Endothelial cell of hepatic sinusoid (primary cell): ENCODE results near the gene ISL1.

ENCODE experiments used
- in situ Hi-C: cut with HindIII; loops from 2 replicates; pipeline ENCODE4 v1.10.0; 2017; ENCODE audit warnings: low sequenced_read_pairs

The ISL1 gene

DNA sequence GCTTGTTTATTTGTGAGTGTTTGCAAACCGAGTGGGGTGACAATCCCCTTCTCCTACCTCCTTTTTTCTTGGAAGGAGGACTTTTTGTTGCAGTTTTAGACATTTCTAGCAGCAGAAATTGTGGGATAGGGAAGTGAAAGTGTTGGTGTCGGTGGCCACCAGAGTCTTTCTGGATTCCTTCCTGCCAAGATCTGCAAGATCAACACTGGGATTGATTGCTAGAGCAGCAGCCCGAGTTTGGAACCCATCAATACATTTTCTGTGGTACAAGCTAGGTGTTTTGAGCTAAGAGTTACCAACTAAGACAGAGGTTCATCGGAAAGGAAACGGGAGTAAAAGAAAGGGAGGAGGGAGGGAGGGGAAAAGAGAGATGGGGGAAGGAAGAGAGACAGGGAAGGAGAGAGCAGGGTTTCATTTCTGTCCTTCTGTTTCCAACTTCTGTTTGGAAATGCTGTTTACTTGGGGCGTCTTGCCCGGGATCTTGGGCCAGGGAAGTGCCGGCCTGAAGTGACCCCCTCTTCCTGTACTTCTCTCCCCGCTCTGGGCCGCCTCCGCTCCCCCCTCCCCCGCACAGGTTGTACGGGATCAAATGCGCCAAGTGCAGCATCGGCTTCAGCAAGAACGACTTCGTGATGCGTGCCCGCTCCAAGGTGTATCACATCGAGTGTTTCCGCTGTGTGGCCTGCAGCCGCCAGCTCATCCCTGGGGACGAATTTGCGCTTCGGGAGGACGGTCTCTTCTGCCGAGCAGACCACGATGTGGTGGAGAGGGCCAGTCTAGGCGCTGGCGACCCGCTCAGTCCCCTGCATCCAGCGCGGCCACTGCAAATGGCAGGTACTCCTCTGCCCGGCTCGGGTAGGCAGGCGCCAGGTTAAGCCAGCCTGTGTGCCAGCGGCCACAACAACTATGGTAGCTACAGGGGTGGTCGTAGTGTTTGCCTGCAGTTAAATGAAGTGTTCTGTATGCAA is 4.0 kb downstream of the ISL1 start:
- in situ Hi-C loops: no loop called here

DNA sequence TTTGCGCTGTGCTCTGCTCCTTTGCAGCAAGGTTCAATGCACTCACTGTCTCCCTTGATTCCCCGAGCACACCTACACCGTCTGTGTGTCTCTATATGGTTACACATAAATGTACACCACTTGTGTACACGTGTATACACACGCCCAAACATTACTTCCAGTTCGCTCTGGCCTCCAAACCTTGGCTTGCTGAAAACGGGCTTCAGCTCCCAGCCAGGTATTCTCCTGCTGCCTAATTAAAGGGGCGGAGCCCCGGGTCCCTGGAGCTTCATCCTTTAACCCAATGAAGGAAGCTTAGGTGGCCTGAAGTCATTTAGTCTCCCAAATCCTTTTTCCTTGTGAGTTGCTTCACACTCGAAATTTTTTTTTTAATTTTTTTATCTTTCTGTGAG is 4.6 kb downstream of the ISL1 start:
- in situ Hi-C loops: no loop called here

DNA sequence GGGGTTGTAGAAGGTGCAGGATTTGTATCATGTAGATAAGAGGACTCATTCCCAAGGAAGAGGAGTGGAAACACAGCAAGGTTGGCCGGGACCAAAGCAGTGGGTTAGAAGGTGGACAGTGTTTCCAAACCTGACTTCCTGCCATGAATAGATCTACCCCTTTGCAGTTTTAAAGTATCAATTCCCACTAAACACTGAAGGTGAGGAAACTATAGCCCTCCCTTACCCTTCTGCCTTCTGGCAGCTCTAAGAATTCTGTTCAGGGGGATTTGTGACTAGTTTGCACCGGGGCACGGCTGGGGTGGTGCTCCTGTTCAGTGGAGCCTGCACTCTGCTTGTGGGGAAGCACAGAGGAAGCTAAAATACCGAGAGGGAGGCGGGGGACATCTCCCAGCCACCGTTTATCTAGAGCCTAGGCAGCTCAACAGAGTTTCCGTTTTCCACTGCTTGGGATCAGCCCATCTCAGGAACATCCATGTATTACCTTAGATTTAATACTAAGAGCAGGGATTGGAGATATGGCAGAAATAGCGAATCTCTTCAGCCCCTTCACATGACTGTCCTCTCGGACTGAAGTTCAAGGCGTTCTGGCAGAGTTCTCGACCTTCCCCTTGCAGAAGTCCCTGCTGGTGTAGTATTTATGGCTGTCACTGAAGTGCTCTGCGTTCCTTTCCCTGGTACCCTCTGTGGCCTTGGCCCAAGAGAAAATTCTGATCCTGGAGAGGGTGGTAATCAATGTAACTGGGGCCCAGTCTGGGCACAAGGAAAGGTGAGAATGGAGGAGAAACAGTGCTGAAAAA is 5.4 kb downstream of the ISL1 start:
- in situ Hi-C loops: no loop called here

DNA sequence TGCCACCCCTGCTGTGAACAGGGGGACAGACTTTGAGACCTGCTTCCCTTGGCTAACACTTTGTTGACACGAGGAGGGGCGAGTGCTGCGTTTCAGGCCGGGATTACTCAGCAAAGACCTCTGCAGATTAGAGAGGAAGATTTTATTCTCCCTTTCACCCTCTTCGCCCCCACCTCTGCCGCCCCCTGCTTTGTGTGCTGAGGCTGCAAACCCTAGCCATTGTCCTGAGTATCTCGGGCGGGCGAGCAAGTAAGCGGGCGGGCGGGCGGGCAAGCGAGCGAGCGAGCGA is 6.0 kb downstream of the ISL1 start:
- in situ Hi-C loops: no loop called here

DNA sequence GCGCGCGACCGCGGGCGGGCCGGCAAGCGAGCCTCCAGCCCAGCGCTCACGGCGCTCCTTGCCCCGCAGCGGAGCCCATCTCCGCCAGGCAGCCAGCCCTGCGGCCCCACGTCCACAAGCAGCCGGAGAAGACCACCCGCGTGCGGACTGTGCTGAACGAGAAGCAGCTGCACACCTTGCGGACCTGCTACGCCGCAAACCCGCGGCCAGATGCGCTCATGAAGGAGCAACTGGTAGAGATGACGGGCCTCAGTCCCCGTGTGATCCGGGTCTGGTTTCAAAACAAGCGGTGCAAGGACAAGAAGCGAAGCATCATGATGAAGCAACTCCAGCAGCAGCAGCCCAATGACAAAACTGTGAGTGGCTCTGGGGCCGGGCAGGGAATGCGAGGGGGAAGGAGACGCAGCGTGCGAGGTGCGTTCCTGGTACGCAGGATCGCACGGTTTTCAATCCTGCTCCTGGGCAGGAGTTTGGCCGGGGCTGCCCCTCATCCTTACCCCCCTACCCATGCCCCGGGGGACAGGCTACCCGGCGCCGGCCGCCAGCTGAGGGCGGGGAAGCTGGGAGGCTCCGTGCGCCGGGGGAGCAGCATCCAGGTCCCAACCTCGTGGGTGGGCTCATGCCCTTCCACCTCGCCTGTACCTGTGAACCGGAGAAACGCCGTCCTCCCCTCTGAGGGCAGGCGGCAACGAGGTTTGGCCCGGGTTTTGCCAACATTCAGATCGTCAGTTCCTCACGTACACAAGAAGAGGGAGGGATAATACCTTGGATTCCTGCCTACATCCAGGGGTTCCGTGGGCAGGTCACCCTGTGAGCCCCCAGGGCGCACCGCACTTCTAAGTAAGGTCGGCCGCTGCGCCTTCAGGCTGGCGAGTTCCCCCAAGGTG is 6.6 kb downstream of the ISL1 start:
- in situ Hi-C loops: no loop called here

DNA sequence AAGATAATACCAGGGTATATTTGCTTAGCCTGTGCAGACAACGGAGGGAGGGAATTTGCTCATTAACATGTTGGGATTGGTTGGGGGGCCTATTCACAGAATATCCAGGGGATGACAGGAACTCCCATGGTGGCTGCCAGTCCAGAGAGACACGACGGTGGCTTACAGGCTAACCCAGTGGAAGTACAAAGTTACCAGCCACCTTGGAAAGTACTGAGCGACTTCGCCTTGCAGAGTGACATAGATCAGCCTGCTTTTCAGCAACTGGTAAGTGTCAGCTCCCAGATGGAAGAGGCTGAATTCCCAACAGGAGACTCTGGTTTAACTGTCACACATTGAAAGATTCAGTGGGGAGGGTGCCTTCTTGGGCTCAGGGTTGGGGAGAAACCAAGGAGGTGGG is 7.9 kb downstream of the ISL1 start:
- in situ Hi-C loops: no loop called here

DNA sequence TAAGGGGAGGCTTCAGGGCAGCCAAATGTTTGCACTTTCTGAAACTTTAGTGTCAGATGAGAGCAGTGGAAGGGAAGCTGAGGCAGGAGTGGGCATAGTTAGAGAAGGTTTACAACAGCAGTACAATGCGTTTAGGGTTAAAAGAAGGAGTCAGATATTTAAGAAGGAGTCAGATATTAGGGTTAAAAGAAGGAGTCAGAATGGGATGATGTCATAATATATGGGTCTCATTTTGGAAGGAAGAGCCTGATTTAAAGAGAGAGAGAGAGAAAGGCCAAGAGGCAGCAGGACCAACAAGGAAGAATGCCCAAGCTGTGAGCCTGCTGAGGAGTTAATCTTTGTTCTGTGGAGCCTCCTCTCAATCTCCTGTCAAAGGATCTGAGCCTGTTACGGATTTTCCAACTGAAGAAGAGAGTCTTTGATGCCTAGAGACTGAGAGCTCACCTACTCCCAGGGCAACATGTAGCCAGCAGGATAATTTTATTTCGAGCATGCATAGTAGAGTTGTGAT is 9.5 kb downstream of the ISL1 start:
- in situ Hi-C loops: no loop called here

DNA sequence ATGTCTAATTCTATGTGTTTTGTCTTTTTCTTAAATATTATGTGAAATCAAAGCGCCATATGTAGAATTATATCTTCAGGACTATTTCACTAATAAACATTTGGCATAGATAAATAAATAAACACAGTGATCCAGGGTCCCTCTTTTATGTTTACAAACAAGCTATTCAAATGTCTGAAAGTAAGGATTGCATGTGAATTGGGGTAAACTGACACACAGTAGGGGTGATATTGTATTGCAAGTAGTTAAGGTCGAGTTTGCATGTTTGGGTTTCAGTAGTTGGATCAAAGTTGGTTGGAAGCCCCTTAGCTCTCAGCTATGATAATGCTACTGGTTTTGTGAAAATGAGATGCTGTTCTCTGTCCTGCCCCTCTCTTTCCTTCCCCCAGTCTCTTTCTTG is 11.4 kb downstream of the ISL1 start:
- in situ Hi-C loops: no loop called here

DNA sequence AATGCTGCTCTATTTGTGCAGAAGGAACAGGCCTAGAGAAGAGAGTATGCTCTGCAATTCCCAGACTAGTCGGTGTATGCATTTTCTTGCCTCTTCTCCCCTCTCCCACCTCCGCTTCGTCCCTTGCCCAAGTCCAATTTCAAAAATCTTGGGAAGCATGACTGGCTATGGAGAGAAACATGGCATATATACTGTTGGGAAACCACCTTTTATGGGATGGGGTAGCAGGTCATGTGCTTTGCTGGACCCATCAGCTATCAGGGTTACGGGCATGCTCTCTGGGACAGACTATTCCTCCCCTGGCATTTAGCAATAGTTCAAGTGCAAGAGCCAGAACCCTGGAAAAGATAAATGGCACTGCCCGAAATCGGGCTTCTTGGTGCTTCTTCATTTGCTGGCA is 12.0 kb downstream of the ISL1 start:
- in situ Hi-C loops: no loop called here

DNA sequence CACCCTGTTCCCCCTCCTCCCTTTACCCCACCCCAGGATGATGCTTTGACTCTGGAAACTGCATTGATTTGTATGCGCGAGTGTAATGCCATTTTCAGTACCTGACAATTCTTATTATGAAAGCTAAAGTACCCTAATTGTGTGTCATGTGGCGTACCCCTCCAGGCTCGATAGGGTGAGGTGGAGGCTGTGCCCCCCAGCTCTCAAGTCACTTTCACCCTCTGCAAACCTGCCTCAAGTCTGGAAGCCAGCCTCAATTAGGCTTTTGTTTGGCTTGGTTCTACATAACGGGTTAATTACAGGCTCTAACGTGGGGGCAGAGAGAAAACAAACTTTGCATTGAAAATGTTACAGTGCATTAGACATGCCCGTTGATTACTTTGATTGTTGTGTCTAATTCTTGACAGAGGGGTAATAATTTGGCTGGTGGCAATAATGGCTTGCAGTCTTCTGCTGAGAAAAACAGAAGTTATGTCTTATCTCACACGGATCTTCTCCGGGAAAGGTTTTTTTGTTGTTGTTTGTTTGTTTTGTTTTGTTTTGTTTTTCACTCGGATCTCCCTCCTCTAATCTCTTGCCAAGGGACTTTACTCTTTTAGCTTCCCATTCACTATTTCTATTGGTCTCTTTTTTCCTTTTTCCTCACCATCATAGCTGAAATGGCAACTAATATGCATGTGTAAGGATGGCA is 12.6 kb downstream of the ISL1 start:
- in situ Hi-C loops: no loop called here

DNA sequence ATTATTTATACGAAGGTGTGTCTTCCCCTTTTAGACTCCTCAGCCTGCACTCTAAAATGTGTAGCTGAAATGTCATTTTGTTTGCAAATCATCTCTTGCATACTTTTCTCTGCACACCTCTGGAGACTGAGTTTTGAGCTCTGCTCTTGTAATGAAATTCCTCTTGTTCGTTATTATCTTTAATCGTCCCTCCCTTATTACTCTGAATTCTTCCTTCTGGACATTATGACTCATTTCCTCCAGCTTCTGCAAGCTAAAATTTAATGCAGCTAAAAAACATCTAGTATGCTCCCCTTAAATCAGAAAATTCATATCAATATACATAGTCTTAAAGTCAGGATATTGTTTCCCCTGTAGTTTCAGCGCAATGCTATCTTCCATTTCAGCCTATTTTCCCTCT is 13.5 kb downstream of the ISL1 start:
- in situ Hi-C loops: no loop called here

DNA sequence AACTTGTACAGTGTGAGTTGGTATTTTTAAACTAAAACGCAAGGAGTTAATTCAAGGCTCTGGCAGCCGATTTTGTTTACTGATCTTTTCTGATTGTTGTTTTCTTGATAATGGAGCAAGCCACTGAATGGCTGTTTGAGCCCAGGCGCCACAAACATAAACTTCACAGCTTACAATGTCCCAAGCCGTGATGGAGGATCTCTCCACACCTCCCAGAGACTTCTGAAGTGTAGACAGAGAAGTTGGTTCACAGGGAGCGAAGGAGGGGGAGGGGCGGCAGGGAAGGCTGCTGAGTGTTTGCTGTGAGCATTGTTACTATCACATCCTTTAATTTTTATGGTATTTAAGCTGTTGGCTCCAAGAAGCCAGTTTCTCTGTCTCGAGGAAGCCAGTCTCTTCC is 14.7 kb downstream of the ISL1 start:
- in situ Hi-C loops: no loop called here

DNA sequence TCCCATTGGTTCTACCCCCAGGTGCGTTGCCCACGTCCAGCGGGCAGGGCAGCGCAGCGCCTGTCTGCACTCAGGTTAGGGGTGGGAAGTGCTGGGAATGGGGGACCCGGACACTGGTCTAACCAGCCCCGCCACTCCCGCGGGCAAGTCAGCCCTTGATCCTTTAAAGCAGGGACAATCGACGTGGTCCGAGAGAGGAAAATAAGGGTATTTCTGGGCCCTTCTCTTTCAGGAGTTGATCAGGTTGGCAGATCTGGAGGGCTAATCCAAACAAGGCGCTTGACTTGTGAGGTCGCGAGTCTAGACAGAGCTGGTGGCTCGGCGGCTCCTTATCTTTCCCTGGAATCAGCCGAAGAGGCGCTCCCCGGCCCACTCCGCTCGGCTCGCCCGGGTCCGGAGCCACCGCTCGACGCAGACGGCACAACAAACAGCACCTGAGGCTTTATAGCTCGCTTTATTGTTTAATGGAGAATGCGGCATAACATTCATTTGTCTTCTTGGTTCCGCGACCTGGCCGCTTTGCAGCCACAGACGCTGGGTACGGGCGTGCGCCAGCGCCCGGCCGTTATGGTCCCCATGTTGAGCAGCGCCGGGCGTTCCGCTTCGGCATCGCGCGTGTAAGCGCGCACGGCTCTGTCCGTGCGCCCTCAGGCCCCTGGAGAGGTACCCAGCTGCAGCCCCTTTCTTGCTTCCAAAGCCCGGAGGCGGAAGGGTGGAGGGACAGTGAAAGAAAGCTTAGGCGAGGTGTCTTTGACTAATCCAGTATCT is 15.8 kb downstream of the ISL1 start:
- in situ Hi-C loops: no loop called here

DNA sequence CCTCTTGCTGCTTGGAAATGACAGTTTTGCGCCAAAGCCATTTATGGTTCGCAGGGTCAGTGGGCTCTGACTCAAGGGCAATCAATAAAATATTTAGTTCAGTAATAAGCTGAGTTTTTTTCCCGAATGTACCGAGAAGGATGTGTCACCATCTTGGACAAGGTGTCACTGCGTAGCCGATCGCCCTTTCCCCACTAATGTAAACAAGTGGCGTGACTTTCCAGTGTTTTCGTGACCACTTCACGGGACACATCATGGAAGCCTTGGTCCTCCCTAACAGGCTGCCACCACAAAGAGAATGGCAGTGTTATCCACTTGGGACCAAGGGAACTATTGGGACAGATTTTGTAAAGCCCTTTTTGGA is 16.4 kb downstream of the ISL1 start:
- in situ Hi-C loops: no loop called here

DNA sequence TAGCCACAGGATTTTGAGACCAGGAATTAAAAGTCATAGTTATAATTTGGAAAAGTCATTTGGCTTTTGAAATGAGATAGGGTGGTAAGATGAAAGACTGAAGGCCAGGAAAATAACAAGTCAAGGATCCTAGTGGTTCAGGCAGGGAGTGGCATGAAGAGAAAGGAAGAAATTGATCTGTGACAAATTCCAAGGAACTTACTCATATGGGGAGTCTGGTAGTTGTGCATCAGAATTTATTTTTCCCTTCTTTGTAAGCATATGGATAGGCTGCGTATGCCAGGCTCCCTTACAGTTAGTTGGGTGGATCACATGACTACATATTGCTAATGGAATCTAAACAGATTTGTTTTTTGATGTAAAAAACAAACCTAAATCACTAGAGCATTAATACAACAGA is 21.0 kb downstream of the ISL1 start:
- in situ Hi-C loops: no loop called here

DNA sequence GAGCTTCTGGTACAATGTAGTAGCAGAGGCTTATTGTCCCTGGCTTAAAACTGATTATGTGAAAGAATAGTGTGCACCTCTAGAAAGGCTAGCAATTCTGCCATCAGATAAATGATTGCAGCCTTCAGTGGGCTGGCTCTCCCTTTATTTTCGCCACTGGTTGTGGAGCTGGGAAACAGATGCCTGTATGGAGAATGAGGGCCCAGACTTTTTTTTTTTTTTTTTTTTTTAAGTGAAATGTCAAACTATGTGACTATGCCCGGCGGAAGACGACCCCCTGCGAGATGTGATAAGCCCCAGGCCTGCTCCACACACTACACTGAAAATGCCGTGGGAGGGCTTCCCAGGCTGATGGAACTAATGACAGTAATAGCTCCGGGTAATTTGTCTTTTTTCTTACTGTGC is 28.7 kb downstream of the ISL1 start:
- in situ Hi-C loops: no loop called here

DNA sequence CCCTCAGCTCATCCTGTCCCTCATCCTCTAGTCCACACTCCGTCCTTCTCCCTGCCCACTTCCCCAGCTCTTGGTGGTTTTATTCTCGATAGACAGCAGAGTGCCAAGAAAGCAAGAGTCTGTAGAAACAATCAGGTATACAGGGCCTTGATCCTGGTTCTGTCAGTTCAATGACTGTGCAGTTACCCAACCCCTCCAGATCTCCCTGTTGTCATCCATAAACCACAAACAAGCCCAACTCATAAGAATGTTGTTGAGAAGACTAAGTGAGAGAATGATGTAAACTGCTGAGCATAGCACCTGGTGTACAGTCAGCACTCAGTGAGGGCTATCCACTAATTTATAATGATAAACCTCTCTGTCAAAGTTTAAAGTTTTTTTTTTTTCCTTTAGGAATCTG is 31.3 kb downstream of the ISL1 start:
- in situ Hi-C loops: no loop called here

DNA sequence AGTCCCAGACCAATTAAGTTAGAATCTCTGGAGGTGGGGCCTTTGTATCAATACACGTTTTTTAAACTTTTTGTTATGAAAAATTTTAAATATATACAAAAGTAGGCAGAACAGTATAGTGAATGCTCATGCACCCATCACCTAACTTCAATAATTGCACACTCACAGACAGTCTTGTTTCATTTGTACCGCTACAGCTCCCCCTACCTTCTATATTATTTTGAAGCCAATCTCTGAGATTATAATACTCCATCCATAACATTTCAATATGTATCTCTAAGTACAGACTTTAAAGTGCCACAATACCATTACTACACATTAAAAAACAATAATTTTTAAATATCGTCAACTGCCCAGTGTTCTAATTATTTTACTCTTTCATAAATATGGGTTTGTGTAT is 32.9 kb downstream of the ISL1 start:
- in situ Hi-C loops: no loop called here

DNA sequence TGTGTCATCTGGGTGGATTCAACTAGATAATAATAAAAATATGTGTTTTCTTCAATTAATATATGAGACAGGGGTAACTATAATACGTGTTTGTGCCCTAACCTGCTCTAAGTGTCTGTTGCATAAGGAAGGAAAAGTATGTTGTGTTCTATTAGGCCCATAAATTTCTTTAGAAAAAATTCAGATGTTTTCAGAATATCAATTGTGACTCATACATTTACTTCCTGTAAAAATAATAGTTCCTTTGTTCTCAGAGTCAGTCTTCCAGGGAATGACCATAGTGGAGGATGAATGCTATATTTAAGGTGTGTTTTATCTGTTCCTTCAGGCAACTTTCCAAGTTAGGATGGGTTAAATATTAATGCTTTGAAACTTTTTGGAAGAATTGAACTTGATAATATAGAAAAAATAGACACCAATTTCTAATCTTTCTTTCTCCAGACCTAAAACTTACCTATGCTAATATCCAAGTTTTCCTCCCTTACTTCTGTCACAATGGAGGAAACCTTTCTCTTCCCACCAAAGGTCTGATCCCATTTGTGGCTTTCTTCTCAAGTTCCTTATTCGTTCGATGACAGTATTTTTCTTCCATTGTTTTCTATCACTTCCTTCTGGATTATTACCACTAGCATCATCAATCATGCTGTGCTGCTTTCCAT is 49.9 kb downstream of the ISL1 start:
- in situ Hi-C loops: no loop called here
